ENCODE results near the gene PALLD. TPM values are rescaled to one million over a fixed set of nuclear protein-coding genes. Genes with fewer than 3 reads are reported as not detected.
"Not testable (repeated sequence)": the region's sequence is repeated elsewhere in the genome, so short reads cannot be mapped to it uniquely, and the experiment has no call there.

The PALLD gene
- total and polyA plus RNA-seq, 2 of the 13 experiments (the other 11 are each of a cell fraction or from before 2014, with no cell fraction given), result 0.50 to 1.5 TPM

DNA sequence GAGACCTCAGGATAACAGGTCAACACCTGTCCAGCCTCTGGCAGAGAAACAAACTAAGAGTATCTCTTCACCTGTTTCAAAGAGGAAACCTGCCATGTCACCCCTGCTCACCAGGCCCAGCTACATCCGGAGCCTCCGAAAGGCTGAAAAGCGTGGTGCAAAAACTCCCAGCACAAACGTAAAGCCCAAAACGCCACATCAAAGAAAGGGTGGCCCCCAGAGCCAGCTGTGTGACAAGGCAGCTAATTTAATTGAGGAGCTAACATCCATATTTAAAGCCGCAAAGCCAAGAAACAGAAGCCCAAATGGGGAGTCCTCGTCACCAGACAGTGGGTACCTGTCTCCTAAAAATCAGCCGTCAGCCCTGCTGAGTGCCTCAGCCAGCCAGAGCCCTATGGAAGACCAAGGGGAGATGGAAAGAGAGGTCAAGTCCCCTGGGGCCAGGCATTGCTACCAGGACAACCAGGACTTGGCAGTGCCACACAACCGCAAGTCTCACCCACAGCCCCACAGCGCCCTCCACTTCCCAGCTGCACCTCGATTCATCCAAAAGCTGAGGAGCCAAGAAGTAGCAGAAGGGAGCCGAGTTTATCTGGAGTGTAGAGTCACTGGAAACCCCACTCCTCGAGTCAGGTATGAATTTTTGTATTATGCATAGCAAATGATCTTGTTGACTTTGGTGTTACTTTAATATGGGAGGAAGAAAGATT is 15.1 kb downstream of the PALLD start:
- no peak overlapping the region for H3K9ac ChIP-seq (ENCODE audit: insufficient read depth, low read depth, low read length)
- no peaks in the 10 kb centered on the region for H3K9me3 ChIP-seq (ENCODE audit: low read length)
- H2AFZ ChIP-seq (ENCODE audit: low read length), result no peak overlapping the region
- H3K27ac ChIP-seq (ENCODE audit: extremely low read length, insufficient read depth, low read length), result no peak overlapping the region
- no peaks in the 10 kb centered on the region for H3K4me1 ChIP-seq (ENCODE audit: insufficient read depth, low read length)
- intact Hi-C loops (cut with micrococcal nuclease; ENCODE audit: unreplicated experiment), result no loop called here
- no peak for ATAC-seq
- 46% methylated on average over 8 of the region's 13 CpGs for whole genome bisulfite sequencing (ENCODE audit: low lambda C conversion rate)
- H3K79me2 ChIP-seq (ENCODE audit: insufficient read depth, low read length), result no peaks in the 10 kb centered on the region
- no TSS peak for BruUV-seq (replicated peaks)
- no peak for FAIRE-seq
- no peaks in the 10 kb centered on the region for H3K27me3 ChIP-seq (ENCODE audit: control insufficient read depth in 1 of 2, insufficient read depth in 2 of 2, low read length in 2 of 2)
- ChIA-PET CTCF (ENCODE audit: low intra/inter-chr PET ratio, low total read pairs) (no interaction called here), POLR2A (no interaction called here)
- no peaks in the 10 kb centered on the region for H3K36me3 ChIP-seq (replicated peaks in 1 of 2; ENCODE audit: control insufficient read depth in 1 of 2, insufficient read depth in 2 of 2, low read length in 2 of 2)
- no peak overlapping the region for H3K4me3 ChIP-seq (replicated peaks in 1 of 3; ENCODE audit: insufficient read depth in 1 of 3, low read depth in 2 of 3, low read length in 3 of 3)
- no peaks in the 10 kb centered on the region for H4K20me1 ChIP-seq (ENCODE audit: insufficient read depth, low read length)
- in situ Hi-C loops (cut with HindIII; ENCODE audit: extremely low pct_ligation_motif_present, low pct_unique_long_range_greater_than_20kb), result no loop called here
- TF ChIP-seq BHLHE40 (IDR thresholded peaks at IDR 0.05; ENCODE audit: low read length) (no peak), YEATS2 (CRISPR knock-in tag; IDR thresholded peaks at IDR 0.05; ENCODE audit: borderline replicate concordance) (no peak)
- no peak overlapping the region for H3K4me2 ChIP-seq (ENCODE audit: low read depth, low read length)
- DNase-seq (ENCODE audit: low spot score), result no peak

DNA sequence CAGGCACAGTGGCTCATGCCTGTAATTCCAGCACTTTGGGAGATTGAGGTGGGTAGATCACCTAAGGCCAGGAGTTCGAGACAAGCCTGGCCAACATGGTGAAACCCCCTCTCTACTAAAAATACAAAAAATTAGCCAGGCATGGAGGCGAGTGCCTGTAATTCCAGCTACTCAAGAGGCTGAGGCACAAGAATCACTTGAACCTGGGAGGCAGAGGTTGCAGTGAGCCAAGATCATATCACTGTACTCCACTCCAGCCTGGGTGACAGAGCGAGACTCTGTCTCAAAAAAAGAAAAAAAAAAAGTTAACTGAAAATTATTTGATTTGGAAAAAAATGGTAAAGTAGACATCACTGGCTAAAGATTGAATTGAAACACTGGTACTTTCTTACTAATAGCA is 17.0 kb downstream of the PALLD start:
- DNase-seq (ENCODE audit: low spot score); H3K9me3 ChIP-seq (ENCODE audit: low read length); H3K27ac ChIP-seq (ENCODE audit: extremely low read length, insufficient read depth, low read length); ATAC-seq; H3K4me3 ChIP-seq (replicated peaks in 1 of 3; ENCODE audit: insufficient read depth in 1 of 3, low read depth in 2 of 3, low read length in 3 of 3); CTCF ChIA-PET (ENCODE audit: low intra/inter-chr PET ratio, low total read pairs); BruUV-seq (replicated peaks); H3K36me3 ChIP-seq (replicated peaks in 1 of 2; ENCODE audit: control insufficient read depth in 1 of 2, insufficient read depth in 2 of 2, low read length in 2 of 2); H3K27me3 ChIP-seq (ENCODE audit: control insufficient read depth in 1 of 2, insufficient read depth in 2 of 2, low read length in 2 of 2); H2AFZ ChIP-seq (ENCODE audit: low read length); H3K9ac ChIP-seq (ENCODE audit: insufficient read depth, low read depth, low read length); H3K79me2 ChIP-seq (ENCODE audit: insufficient read depth, low read length); FAIRE-seq; H3K4me1 ChIP-seq (ENCODE audit: insufficient read depth, low read length); H3K4me2 ChIP-seq (ENCODE audit: low read depth, low read length); H4K20me1 ChIP-seq (ENCODE audit: insufficient read depth, low read length); in situ Hi-C loops (cut with HindIII; ENCODE audit: extremely low pct_ligation_motif_present, low pct_unique_long_range_greater_than_20kb); POLR2A ChIA-PET: not testable (repeated sequence)
- WGBS (ENCODE audit: low lambda C conversion rate), result 7% methylated on average over 3 of the region's 3 CpGs
- intact Hi-C loops (cut with micrococcal nuclease; ENCODE audit: unreplicated experiment), result loop anchor here (1.0 to 2.0 kb wide), 2 partner anchors 403 to 979 kb away; no protein-coding TSS in a partner anchor
